ENCODE measurements around the gene KATNIP.

The KATNIP gene

DNA sequence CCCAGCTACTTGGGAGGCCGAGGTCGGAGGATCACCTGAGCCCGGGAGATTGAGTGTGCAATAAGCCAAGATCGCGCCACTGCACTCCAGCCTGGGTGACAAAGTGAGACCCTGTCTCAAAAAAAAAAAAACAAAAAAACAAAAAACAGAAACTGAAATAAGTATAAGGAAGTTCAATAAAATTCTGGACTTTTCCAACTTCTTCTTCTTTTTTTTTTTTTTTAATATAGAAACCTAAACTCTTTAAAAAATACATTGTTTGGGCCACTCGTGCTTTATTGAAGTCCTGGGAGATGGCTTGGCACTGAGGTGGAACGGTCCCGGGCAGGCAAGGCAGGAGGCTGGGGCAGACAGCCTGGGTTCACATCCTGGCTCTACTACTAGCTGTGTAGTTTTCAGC lies 36.8 kb downstream of the KATNIP start:
- no peak for DNase-seq

DNA sequence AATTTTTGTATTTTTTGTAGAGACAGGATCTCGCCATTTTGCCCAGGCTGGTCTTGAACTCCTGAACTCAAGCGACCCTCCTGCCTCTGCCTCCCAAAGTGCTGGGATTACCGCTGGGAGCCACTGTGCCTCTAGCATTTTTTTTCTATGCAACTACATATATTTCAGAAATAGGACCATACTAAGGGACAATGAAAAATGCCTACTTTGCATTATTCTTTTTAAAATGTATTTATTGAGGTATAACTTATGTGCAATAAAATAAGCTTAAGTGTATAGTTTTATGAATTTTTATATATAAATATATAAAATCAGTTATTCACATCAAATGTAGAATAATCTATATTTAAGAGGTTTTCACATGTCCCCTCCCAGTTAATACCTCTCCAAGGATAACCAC lies 38.1 kb downstream of the KATNIP start:
- DNase-seq: no peak

DNA sequence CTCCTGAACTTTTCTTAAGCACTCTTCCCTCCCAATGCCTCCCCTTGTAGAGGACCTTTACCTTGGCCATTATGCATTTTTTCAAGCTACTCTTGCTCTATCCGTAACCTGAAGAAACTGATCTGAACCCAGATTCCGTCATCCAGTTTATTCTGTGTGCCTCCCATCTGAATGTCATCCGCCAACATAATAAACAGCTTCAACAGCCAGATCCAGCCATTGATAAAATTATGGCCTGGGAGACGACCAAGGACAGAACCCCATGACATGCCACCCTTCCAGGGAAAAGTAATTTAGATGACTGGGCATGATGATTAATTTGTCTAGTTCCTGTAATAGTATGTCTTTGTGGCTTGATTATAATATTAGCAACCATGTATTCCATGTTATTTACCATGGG lies 41.9 kb downstream of the KATNIP start:
- no peak for DNase-seq

DNA sequence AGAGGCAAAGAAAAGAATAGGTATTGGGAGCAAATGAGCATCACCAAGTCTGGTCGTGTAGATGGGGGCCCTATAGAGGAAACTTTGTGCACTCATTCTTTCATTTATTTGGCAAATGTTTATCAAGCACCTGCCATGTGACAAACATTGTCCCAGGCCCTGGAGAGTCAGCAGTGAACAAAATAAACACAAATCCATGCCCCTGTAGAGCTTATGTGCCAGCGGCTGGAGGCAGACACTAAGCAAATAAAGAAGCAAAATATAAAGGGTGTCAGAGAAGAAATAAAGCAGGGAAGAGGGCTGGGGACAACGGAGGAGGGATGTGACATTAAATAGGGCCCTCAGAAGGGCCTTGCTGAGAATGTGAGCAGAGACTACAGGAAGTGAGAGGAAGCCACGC lies 45.5 kb downstream of the KATNIP start:
- DNase-seq: no peak

DNA sequence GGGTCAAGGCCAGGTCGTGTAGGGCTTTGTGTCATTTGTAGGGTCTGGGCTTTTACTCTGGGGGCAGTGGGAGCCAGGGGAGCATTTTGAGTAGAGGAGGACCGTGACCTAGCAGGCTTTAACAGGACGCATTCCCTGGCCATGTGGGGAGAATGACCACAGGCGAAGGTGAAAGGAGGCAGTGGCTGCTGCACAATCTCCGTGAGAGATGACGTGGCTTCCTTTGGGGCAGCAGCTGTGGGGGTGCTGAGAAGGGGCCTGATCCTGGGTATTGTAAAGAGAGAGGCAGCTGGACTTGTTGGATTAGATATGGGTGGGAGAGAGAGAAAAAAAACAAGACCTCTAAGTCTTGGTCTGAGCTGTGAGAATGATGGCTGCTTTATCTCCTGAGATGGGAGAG lies 46.0 kb downstream of the KATNIP start:
- no peak for DNase-seq

DNA sequence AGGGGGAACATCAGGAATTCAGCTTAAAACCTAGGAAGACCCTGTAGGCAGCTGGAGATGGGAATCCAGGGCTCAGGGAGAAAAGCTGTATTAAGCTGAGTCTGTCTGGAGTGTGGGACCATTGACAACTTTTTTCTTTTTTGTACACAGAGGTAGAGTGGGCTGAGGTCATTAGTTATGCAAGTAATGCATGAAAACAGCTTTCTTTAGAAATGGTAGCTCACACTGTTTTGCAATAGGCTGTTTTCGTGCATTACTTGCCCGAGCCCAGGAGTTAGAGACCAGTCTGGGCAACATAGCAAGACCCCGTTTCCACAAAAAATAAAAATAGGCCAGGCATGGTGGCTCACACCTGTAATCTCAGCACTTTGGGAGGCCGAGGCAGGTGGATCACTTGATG lies 46.5 kb downstream of the KATNIP start:
- no peak for DNase-seq

DNA sequence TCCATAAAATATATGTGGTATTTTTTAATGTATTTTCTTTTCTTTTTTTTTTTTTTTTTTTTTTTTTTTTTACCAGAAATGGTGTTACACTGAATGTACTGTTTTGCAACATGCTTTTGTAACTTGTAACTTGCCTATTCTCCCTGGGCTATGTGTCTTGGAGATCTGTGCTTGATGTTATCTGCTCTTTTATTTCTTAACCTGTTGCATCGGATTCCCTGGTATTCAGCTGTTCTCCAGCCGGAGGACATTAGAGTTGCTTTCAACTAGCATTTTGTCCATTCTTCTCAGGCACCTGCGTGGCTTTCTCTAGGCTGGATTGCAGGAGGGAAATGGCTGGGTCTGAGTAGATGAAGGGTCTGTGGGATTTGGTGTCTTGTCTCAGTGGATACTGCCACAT lies 47.4 kb downstream of the KATNIP start:
- DNase-seq: no peak

DNA sequence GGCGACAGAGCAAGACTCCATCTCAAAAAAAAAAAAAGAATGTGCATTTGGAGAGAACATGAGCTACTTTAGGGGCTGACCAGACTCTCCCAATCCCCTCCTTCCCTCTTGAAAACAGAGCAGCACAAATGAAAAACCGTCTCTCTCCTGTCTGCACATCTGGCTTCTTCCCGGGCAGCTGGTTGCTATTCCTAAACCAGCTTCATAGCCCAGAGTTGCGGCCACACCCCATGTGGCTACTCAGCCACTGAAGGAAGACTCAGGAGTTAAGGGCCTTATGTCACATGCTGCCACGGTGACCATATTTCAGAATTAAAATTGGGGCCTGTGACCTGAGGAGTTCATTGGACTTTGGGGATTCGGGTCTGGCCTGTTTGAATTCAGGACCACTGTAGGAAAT lies 48.3 kb downstream of the KATNIP start:
- DNase-seq: no peak

DNA sequence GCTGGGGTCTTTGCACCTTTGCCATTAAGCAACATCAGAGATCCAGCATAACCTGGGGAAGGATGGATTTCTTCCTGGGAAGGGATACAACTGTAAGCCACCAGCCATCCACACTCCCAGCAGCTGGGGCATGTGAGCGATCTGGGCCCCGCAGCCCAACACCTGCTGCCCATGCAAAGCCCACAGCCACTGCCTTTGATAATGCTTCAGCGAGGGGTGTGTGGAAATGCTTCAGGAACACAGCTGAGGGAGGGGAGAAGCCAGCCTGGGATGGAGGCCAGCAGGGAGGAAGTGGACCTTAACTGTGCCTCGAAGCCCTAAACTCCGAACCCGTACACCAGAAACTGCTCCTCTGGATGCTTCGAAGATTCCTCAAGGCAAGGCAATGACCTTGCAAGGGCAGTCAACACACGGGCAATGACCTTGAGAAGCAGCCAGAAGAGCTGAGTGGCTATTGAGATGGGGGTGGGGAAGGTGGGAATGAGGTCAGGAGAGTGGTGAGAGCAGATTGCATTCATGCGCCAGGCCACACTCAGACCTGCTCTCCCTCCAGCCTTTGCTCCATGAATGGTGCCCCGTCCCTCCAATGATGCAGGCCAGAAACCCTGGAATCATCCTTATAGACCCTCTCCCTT lies 49.1 kb downstream of the KATNIP start:
- DNase-seq: no peak

DNA sequence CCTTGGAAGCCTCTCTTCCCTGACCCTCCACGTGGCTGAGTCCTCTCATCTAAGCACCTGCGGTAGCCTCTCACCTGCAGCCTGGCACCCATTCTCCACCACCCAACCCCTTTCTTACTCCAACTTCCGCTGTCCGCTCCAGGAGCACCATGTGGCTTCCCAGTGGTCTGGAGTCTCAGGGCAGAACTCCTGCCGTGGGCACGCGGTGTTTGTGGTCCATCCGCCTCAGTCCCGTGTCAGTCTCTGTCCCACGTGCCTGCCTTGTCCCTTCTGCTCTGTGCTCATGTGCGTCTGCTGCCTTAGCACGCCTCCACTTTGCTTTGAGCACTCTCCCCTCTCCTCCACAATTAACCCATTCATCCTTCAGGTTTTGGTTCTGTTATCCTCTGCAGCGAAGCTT lies 49.7 kb downstream of the KATNIP start:
- no peak for DNase-seq

Data from AML-193 (cell line).